Mesendoderm (in vitro differentiated cells): Measurements from ENCODE around the gene XK. TPM values are rescaled to one million over a fixed set of nuclear protein-coding genes. Genes with fewer than 3 reads are reported as not detected.

ENCODE experiments used
- DNase-seq: peaks from one replicate; pipeline ENCODE4 v3.0.0; 2013
- H2AK5ac ChIP-seq: 2 replicates; pipeline ENCODE4 v1.6.1; 2013; ENCODE audit warnings: low read length, inconsistent platforms
- H2BK120ac ChIP-seq: 2 replicates; pipeline ENCODE4 v1.6.1; 2013; ENCODE audit warnings: low read depth, mild to moderate bottlenecking, low read length, moderate library complexity, mixed read lengths
- H2BK15ac ChIP-seq: replicated peaks from 2 replicates; pipeline ENCODE4 v1.6.1; 2013; ENCODE audit warnings: low read depth, mild to moderate bottlenecking, moderate library complexity
- H2BK5ac ChIP-seq: 2 replicates; pipeline ENCODE4 v1.6.1; 2013; ENCODE audit warnings: low read length, inconsistent platforms
- H3K18ac ChIP-seq: 2 replicates; pipeline ENCODE4 v1.6.1; 2013; ENCODE audit warnings: mild to moderate bottlenecking, low read length, mixed read lengths
- H3K23ac ChIP-seq: one replicate; pipeline ENCODE4 v1.6.1; 2013; ENCODE audit warnings: low read length
- H3K27ac ChIP-seq: 2 replicates; pipeline ENCODE4 v1.5.1; 2013; ENCODE audit warnings: low read depth, mild to moderate bottlenecking, inconsistent platforms, low read length, moderate library complexity
- H3K27me3 ChIP-seq: 2 replicates; pipeline ENCODE4 v1.6.1; 2013; ENCODE audit warnings: low read length, control low read depth, mild to moderate bottlenecking, inconsistent platforms; ENCODE audit not compliant: insufficient read depth, poor library complexity
- H3K36me3 ChIP-seq: 2 replicates; pipeline ENCODE4 v1.6.1; 2013; ENCODE audit warnings: low read length, inconsistent platforms; ENCODE audit not compliant: control insufficient read depth, insufficient read depth
- H3K4ac ChIP-seq: one replicate; pipeline ENCODE4 v1.6.1; 2013; ENCODE audit warnings: low read depth, mild to moderate bottlenecking, low read length, moderate library complexity
- H3K4me1 ChIP-seq: 2 replicates; pipeline ENCODE4 v1.6.1; 2013; ENCODE audit warnings: low read depth, low read length, inconsistent platforms; ENCODE audit not compliant: control insufficient read depth
- H3K4me2 ChIP-seq: 2 replicates; pipeline ENCODE4 v1.6.1; 2013; ENCODE audit warnings: low read length
- H3K4me3 ChIP-seq: 2 replicates; pipeline ENCODE4 v1.5.1; 2013; ENCODE audit warnings: mild to moderate bottlenecking, low read length
- H3K56ac ChIP-seq: one replicate; pipeline ENCODE4 v1.6.1; 2013; ENCODE audit warnings: low read length
- H3K79me1 ChIP-seq: 2 replicates; pipeline ENCODE4 v1.6.1; 2013; ENCODE audit warnings: low read length, inconsistent platforms
- H3K79me2 ChIP-seq: 2 replicates; pipeline ENCODE4 v1.6.1; 2013; ENCODE audit warnings: mild to moderate bottlenecking, low read length; ENCODE audit not compliant: control insufficient read depth, insufficient read depth
- H3K9ac ChIP-seq: 2 replicates; pipeline ENCODE4 v1.6.1; 2013; ENCODE audit warnings: low read length, inconsistent platforms
- H4K5ac ChIP-seq: one replicate; pipeline ENCODE4 v1.6.1; 2013; ENCODE audit warnings: low read length
- H4K8ac ChIP-seq: one replicate; pipeline ENCODE4 v1.6.1; 2013; ENCODE audit warnings: low read depth, mild to moderate bottlenecking, control low read depth, low read length, moderate library complexity
- WGBS: extraction: QIAGEN DNeasy Blood & Tissue Kit; methylation state at CpG from one replicate; pipeline ENCODE4 v1.1.7; 2013; ENCODE audit warnings: low lambda C conversion rate, missing lambda C conversion rate; ENCODE audit not compliant: insufficient coverage; ENCODE audit errors: extremely low coverage; 5-methylcytosine and 5-hydroxymethylcytosine counted together
- polyA plus RNA-seq, 2 experiments: library from polyadenylated mRNA; stranded (reverse); fragments of 200-250 nt; gene quantifications; one replicate each; pipeline ENCODE4 v1.2.3, GENCODE V29; 2013

The XK gene, protein sequence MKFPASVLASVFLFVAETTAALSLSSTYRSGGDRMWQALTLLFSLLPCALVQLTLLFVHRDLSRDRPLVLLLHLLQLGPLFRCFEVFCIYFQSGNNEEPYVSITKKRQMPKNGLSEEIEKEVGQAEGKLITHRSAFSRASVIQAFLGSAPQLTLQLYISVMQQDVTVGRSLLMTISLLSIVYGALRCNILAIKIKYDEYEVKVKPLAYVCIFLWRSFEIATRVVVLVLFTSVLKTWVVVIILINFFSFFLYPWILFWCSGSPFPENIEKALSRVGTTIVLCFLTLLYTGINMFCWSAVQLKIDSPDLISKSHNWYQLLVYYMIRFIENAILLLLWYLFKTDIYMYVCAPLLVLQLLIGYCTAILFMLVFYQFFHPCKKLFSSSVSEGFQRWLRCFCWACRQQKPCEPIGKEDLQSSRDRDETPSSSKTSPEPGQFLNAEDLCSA
- polyA plus RNA-seq (2013, experiment 1 of 2) = 0.88 TPM
- 0.91 TPM for polyA plus RNA-seq (2013, experiment 2 of 2)

DNA sequence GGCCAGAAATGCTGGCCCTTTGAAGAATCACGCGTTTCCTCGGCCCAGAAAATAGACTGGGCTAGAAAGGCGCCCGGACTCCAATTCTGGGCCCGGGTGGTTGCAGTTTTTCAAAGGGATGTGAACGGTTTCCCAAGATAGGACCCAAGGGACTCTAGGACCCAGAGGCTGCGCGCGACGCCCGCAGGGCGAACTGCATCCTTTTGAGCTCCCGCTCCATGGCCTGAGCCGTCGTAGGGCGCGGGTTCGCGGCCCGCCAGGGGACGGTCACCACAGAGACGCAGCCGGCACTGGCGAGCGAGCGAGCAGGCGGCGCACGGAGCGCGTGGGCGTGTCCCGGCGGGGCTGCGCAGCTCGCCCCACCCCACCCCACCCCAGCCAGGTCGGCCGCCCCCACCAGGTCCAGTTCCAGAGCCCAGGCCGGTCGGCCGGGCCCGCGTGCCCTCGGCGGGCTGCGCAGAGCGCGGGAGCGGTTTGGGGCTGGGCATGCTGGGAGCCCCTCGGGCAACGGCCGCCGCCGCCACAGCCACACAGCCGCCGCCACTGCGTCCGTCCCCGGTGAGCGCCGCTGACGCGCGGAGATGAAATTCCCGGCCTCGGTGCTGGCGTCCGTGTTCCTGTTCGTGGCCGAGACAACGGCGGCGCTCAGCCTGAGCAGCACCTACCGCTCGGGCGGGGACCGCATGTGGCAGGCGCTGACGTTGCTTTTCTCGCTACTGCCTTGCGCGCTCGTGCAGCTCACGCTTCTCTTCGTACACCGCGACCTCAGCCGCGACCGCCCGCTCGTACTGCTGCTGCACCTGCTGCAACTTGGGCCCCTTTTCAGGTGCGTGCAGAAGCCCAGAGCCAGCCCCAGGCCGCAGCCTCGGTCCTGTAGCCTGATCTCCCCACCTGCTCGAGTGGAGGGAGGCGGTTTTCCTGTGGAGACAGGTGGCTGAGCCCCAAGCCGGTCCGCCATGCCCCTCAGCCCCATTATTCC, at the start of gene XK:
Gene XK, plus strand, starts transcription at position 411 of the 979 bp plus-strand sequence. Its CDS starts 171 bp downstream, at position 582.
- H2BK120ac ChIP-seq = no peak within 1 kb of the TSS
- no peak within 1 kb of the TSS for H2AK5ac ChIP-seq
- no peak within 1 kb of the TSS for H4K8ac ChIP-seq
- no peak within 1 kb of the TSS for H3K4me3 ChIP-seq
- no peaks in the 10 kb centered on the region for H3K79me2 ChIP-seq
- H3K23ac ChIP-seq = no peak within 1 kb of the TSS
- no peaks in the 10 kb centered on the region for H3K4me1 ChIP-seq
- H3K27ac ChIP-seq = no peak within 1 kb of the TSS
- H3K4me2 ChIP-seq = peak within 1 kb of the TSS; percentile 57
- H3K27me3 ChIP-seq = peaks cover 2% of the 10 kb centered on the region
- no peaks in the 10 kb centered on the region for H3K79me1 ChIP-seq
- H3K56ac ChIP-seq = peak within 1 kb of the TSS; percentile 64
- peak within 1 kb of the TSS; percentile 32 for H3K9ac ChIP-seq
- peak; percentile 77 for DNase-seq
- no peak within 1 kb of the TSS for H2BK5ac ChIP-seq
- no peak within 1 kb of the TSS for H4K5ac ChIP-seq
- peak within 1 kb of the TSS; percentile 25 for H3K18ac ChIP-seq
- H3K4ac ChIP-seq = peak within 1 kb of the TSS; percentile 16
- H3K36me3 ChIP-seq = no peaks in the 10 kb centered on the region
- no CpG with 5 or more reads among the region's 100 CpGs for WGBS
- H2BK15ac ChIP-seq = no peak within 1 kb of the TSS

DNA sequence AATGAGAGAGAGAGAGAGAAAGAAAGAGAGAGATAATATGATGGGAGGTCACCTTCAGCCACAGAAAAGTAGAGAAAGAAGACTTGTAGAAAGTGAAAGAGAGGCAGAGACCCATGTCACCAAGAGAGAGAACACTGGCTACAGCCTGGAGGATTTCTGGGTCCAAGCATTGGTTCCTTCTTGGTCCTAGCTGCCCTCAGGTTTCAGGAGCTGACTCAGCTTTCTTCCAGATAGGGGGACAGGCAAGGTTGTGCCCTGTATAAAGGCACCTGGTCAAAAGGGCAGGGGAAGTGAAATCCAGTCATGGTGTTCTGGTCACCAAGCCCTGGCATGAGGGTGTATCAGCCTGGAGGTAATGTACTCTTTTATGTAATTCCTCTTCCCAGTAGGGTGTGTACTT, 47.5 kb upstream of the XK start:
- Histone ChIP-seq H3K79me1 (no peaks in the 10 kb centered on the region), H3K79me2 (no peaks in the 10 kb centered on the region), H3K27ac (no peak overlapping the region), H4K8ac (no peak overlapping the region), H4K5ac (no peak overlapping the region), H3K9ac (no peak overlapping the region), H3K4ac (no peak overlapping the region), H3K4me3 (no peak overlapping the region), H2BK5ac (no peak overlapping the region), H3K18ac (no peak overlapping the region), H3K36me3 (no peaks in the 10 kb centered on the region), H3K4me1 (no peaks in the 10 kb centered on the region), H3K27me3 (no peaks in the 10 kb centered on the region), H2BK120ac (no peak overlapping the region), H3K56ac (no peak overlapping the region), H2BK15ac (no peak overlapping the region), H2AK5ac (no peak overlapping the region), H3K23ac (no peak overlapping the region), H3K4me2 (no peak overlapping the region)
- DNase-seq = no peak

DNA sequence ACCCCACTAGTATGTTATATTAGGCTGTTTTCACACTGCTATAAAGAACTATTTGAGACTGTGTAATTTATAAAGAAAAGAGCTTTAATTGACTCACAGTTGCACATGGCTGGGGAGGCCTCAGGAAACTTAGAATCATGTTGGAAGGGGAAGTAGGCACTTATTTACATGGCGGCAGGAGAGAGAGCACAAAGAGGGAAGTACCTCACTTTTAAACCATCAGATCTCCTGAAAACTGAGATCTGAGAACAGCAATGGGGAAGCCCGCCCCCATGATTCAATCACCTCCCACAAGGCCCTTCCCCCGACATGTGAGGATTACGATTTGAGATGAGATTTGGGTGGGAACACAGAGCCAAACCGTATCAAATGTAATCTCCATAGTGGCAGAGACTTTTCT, 45.4 kb upstream of the XK start:
- no peak overlapping the region for H4K8ac ChIP-seq
- no peaks in the 10 kb centered on the region for H3K79me1 ChIP-seq
- no peak overlapping the region for H3K9ac ChIP-seq
- no peak overlapping the region for H3K4me3 ChIP-seq
- H3K36me3 ChIP-seq = no peaks in the 10 kb centered on the region
- H2BK15ac ChIP-seq = no peak overlapping the region
- H2BK120ac ChIP-seq = no peak overlapping the region
- H3K27ac ChIP-seq = no peak overlapping the region
- no peaks in the 10 kb centered on the region for H3K4me1 ChIP-seq
- H3K4me2 ChIP-seq = no peak overlapping the region
- no peak overlapping the region for H3K56ac ChIP-seq
- H3K4ac ChIP-seq = no peak overlapping the region
- no peak overlapping the region for H2BK5ac ChIP-seq
- no CpG with 5 or more reads among the region's 5 CpGs for WGBS
- H3K18ac ChIP-seq = no peak overlapping the region
- H3K23ac ChIP-seq = no peak overlapping the region
- H3K27me3 ChIP-seq = no peaks in the 10 kb centered on the region
- no peaks in the 10 kb centered on the region for H3K79me2 ChIP-seq
- H2AK5ac ChIP-seq = no peak overlapping the region
- no peak for DNase-seq
- no peak overlapping the region for H4K5ac ChIP-seq

DNA sequence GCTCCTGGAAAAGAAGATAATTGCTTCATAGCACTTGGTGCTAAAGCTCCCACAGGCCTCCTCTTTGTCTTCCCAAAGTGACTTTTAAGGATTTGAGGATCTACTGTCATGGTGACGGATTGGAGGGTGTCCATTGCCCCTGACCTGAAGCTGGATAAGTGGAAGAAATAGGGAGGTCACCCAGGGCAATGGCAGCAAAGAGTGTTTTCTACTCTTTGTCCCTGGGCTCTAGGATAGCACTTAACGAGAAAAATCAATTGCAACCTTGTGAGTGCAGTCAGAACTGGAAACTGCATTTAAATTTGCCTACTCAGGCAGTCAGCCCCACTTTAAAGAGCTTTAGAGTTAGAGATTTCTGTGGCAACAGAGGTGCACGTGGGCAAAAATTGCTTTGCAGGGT, 43.7 kb upstream of the XK start:
- Histone ChIP-seq H3K4me3 (no peak overlapping the region), H3K27ac (no peak overlapping the region), H3K79me1 (no peaks in the 10 kb centered on the region), H3K23ac (no peak overlapping the region), H3K4ac (no peak overlapping the region), H2BK15ac (no peak overlapping the region), H3K9ac (no peak overlapping the region), H3K79me2 (no peaks in the 10 kb centered on the region), H3K27me3 (no peaks in the 10 kb centered on the region), H3K36me3 (no peaks in the 10 kb centered on the region), H3K18ac (no peak overlapping the region), H3K4me1 (no peaks in the 10 kb centered on the region), H4K8ac (no peak overlapping the region), H2BK120ac (no peak overlapping the region), H4K5ac (no peak overlapping the region), H2AK5ac (no peak overlapping the region), H3K4me2 (no peak overlapping the region), H2BK5ac (no peak overlapping the region), H3K56ac (no peak overlapping the region)
- no CpG with 5 or more reads among the region's 3 CpGs for WGBS
- no peak for DNase-seq

DNA sequence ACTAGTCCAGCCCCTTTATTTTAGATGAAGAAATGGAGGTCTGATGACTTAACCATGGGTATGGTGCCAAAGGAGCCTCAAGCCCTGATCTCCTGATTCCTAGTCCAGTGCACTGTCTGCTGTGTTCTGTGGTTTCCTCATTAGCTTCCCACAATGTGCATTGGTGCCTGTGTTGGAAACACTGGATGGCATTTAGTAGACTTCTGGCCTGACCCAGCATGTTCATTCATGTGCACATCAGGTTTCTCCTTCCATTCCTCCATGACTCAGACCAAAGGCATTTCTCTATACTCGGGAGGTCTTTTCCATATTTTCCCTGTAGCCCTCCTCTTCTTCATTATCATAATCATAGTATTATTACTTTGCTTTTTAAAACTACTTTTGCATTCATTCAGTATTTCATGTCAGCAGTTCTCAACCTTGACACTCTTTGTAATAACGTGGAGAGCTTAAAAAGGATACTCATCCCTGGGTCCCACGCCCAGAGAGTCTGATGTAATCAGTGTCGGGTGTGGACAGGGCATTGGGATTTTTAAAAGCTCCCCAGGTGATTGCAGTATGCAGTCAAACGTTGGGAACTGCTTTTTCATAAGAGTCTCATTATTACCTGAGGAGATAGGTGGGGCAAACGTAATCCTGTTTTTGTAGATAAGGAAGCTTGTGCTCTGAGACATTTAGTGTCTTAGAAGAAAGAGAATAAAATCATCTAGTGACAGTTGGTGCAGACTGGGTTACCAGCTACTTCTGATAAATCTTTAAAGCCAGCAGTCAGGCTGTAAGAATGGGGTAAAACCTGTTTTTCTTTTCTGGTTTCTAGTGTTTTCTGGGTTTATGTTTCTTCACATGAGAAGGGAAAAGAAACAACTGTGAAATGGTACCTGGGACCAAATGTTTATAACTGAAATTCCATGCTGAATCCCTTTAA, 40.9 kb upstream of the XK start:
- no peaks in the 10 kb centered on the region for H3K79me1 ChIP-seq
- no peaks in the 10 kb centered on the region for H3K27me3 ChIP-seq
- no peak overlapping the region for H3K18ac ChIP-seq
- no peak overlapping the region for H3K27ac ChIP-seq
- H3K79me2 ChIP-seq = no peaks in the 10 kb centered on the region
- no peak overlapping the region for H4K8ac ChIP-seq
- no peak overlapping the region for H2BK120ac ChIP-seq
- no peak overlapping the region for H2BK5ac ChIP-seq
- H3K4ac ChIP-seq = no peak overlapping the region
- H2BK15ac ChIP-seq = no peak overlapping the region
- no peak overlapping the region for H3K4me2 ChIP-seq
- no peaks in the 10 kb centered on the region for H3K36me3 ChIP-seq
- no peak overlapping the region for H3K4me3 ChIP-seq
- H3K4me1 ChIP-seq = no peaks in the 10 kb centered on the region
- H2AK5ac ChIP-seq = no peak overlapping the region
- H4K5ac ChIP-seq = no peak overlapping the region
- WGBS = no CpG with 5 or more reads among the region's 6 CpGs
- H3K56ac ChIP-seq = no peak overlapping the region
- no peak overlapping the region for H3K9ac ChIP-seq
- no peak overlapping the region for H3K23ac ChIP-seq
- DNase-seq = no peak
